Thymus (tissue), 11 donors: Measurements from ENCODE around the gene SELENOO. TPM values are rescaled to one million over a fixed set of nuclear protein-coding genes. Genes with fewer than 3 reads are reported as not detected.

Experiments
- DNase-seq, 9 donors: peaks; one replicate each; pipeline ENCODE4 v3.0.0-alpha.2; 2013; ENCODE audit warnings: low spot score in 9 of 9, low read depth in 6 of 9, missing footprints in 1 of 9
- H3K27ac ChIP-seq, 2 donors: one replicate each; pipeline ENCODE4 v1.5.1; 2013; ENCODE audit warnings: control low read depth in 1 of 2, low read depth in 1 of 2, low read length in 1 of 2, mild to moderate bottlenecking in 1 of 2, moderate library complexity in 1 of 2
- H3K27me3 ChIP-seq, 2 donors: one replicate each; pipeline ENCODE4 v1.5.1; 2013; ENCODE audit warnings: low read length in 1 of 2; ENCODE audit not compliant: control insufficient read depth in 2 of 2, insufficient read depth in 1 of 2
- H3K36me3 ChIP-seq, 2 donors: one replicate each; pipeline ENCODE4 v1.5.1; 2013; ENCODE audit warnings: low read length in 1 of 2, mild to moderate bottlenecking in 1 of 2, moderate library complexity in 1 of 2; ENCODE audit not compliant: control insufficient read depth in 2 of 2, insufficient read depth in 2 of 2
- H3K4me1 ChIP-seq, 2 donors: one replicate each; pipeline ENCODE4 v1.5.1; 2013; ENCODE audit warnings: low read length in 2 of 2; ENCODE audit not compliant: control insufficient read depth in 2 of 2, insufficient read depth in 2 of 2
- H3K4me3 ChIP-seq, 2 donors: one replicate each; pipeline ENCODE4 v1.5.1; 2013; ENCODE audit warnings: low read length in 2 of 2, control low read depth in 1 of 2, mild to moderate bottlenecking in 1 of 2
- H3K9me3 ChIP-seq, 2 donors: one replicate each; pipeline ENCODE4 v1.5.1; 2013; ENCODE audit warnings: low read length in 1 of 2, mild to moderate bottlenecking in 1 of 2; ENCODE audit not compliant: control insufficient read depth in 2 of 2, insufficient read depth in 1 of 2
- WGBS: extraction: QIAGEN DNeasy Blood & Tissue Kit; methylation state at CpG from one replicate; pipeline ENCODE4 v1.1.7; 2013; 5-methylcytosine and 5-hydroxymethylcytosine counted together
- polyA plus RNA-seq: library from polyadenylated mRNA; stranded (reverse); fragments of 200-250 nt; gene quantifications from one replicate; pipeline ENCODE4 v1.2.3, GENCODE V29; 2013
- total RNA-seq: library from RNA; stranded (reverse); fragments of 120-200 nt; gene quantifications from one replicate; pipeline ENCODE4 v1.2.4, GENCODE V29; 2013
- donor health status: healthy.

The SELENOO gene
- total and polyA plus RNA-seq, 2 donors = 17.4 to 62.1 TPM

GRCh38 chr22:50183141-50183971, 17.5 kb upstream of the SELENOO start:
- Histone ChIP-seq H3K9me3 (no peaks in the 10 kb centered on the region), H3K4me1 (peaks cover 15 to 28% of the 10 kb centered on the region in 2 donors), H3K27me3 (peaks cover 16 to 42% of the 10 kb centered on the region in 2 donors), H3K27ac (no peak overlapping the region), H3K36me3 (peaks cover 0 to under 1% of the 10 kb centered on the region in 2 donors), H3K4me3 (no peak overlapping the region)
- WGBS = 95% methylated on average over 19 of the region's 19 CpGs
- DNase-seq = no peak

GRCh38 chr22:50184004-50184901, 16.6 kb upstream of the SELENOO start:
- peaks cover 13 to 33% of the 10 kb centered on the region in 2 donors for H3K27me3 ChIP-seq
- DNase-seq = no peak
- peaks cover 0 to 4% of the 10 kb centered on the region in 2 donors for H3K36me3 ChIP-seq
- no peak overlapping the region for H3K27ac ChIP-seq
- peaks cover 16 to 37% of the 10 kb centered on the region in 2 donors for H3K4me1 ChIP-seq
- 71% methylated on average over 32 of the region's 32 CpGs for WGBS
- no peak overlapping the region for H3K4me3 ChIP-seq
- peaks cover 0 to 1% of the 10 kb centered on the region in 2 donors for H3K9me3 ChIP-seq

- Histone ChIP-seq H3K27me3 (peaks cover 13 to 26% of the 10 kb centered on the region in 2 donors), H3K27ac (no peak overlapping the region), H3K36me3 (peaks cover 0 to 4% of the 10 kb centered on the region in 2 donors), H3K4me1 (peaks cover 23 to 42% of the 10 kb centered on the region in 2 donors), H3K4me3 (peak overlapping the region; percentile 21 to 76), H3K9me3 (peaks cover 0 to 4% of the 10 kb centered on the region in 2 donors)
- DNase-seq = no peak
- 15% methylated on average over 63 of the region's 63 CpGs for WGBS
Observed at GRCh38 chr22:50184902-50185374, 15.9 kb upstream of the SELENOO start.

DNA sequence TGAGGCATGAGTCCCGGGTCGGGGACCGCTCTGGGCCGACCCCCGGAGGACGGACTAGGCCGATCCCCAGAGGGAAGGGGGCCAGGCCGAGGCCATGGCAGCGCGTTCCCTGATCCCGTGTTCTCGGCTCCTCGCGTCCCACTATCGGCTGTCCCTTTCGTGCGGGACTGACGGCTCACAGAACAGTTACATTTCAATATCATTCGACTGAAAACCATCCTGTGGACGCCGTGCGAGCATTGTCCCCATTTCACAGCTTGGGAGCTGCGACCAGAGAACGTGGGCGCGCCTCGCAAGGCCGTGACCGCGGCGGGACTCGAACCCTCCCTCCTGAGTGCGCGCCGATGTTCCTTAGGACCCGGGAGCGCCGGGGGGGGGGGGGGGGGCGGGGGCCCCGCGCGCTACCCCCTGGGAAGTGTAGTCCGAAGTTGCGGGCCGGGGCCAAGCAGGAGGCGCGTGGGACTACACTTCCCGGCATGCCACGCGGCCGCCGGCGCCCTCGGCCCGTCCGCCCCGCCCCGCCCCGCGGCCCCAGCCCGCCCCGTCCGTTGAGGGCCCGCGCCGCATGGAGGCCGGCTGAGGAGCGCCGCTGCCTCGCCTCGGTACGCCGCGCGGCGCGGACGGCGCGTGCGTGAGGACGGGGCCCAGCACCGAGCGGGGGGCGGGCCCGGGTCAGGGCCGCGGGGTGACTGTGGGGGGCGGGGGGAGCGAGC, 15.3 kb upstream of the SELENOO start, which contains the start of gene TRABD:
TSS of gene TRABD (plus strand) at position 539 of the 713 bp plus-strand sequence. CDS start 7,148 bp downstream, outside the sequence.
- DNase-seq = peak in 8 of 9 donors; percentile 55 to 92 (median 81)
- Histone ChIP-seq H3K27me3 (peaks cover 13 to 24% of the 10 kb centered on the region in 2 donors), H3K4me1 (peaks cover 24 to 44% of the 10 kb centered on the region in 2 donors), H3K9me3 (peaks cover 0 to 4% of the 10 kb centered on the region in 2 donors), H3K4me3 (peak within 1 kb of the TSS; percentile 60 to 76), H3K27ac (peak within 1 kb of the TSS; percentile 19 to 58), H3K36me3 (peaks cover 0 to 4% of the 10 kb centered on the region in 2 donors)
- 3% methylated on average over 85 of the region's 90 CpGs for WGBS

- peak in 1 of 9 donors; percentile 27 for DNase-seq
- WGBS = 2% methylated on average over 47 of the region's 47 CpGs
- Histone ChIP-seq H3K36me3 (peaks cover 0 to 4% of the 10 kb centered on the region in 2 donors), H3K27ac (peak overlapping the region; percentile 19 to 58), H3K9me3 (peaks cover 0 to 4% of the 10 kb centered on the region in 2 donors), H3K4me3 (peak overlapping the region; percentile 60 to 76), H3K27me3 (peaks cover 13 to 24% of the 10 kb centered on the region in 2 donors), H3K4me1 (peaks cover 29 to 51% of the 10 kb centered on the region in 2 donors)
Observed at GRCh38 chr22:50186181-50186714, 14.6 kb upstream of the SELENOO start.

GRCh38 chr22:50186761-50187523, 13.9 kb upstream of the SELENOO start:
- WGBS = 63% methylated on average over 26 of the region's 26 CpGs
- Histone ChIP-seq H3K36me3 (peaks cover 0 to 4% of the 10 kb centered on the region in 2 donors), H3K27ac (peak overlapping the region in 1 of 2 donors; percentile 58), H3K27me3 (peaks cover 13 to 24% of the 10 kb centered on the region in 2 donors), H3K9me3 (peaks cover 0 to 6% of the 10 kb centered on the region in 2 donors), H3K4me1 (peaks cover 36 to 58% of the 10 kb centered on the region in 2 donors), H3K4me3 (peak overlapping the region; percentile 60 to 76)
- DNase-seq = peak in 1 of 9 donors; percentile 45

DNA sequence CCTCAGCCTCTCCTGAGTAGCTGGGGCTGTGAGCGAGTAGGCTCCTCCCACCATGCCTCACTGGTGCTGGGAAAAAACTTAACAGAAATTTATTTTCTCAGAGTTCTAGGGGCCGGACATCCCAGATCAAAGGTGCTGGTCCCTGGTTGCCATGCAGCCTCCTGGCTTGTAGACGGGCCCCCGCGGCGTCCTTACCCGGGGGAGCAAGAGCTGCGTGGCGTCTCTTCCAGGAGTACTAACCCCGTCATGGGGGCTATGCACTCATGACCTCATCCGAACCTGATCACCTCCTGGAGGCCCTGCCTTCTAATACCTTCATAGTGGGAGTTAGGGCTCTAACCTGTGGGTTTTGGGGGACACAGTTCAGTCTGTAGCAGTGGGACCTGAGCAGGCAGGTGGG, 12.5 kb upstream of the SELENOO start:
- Histone ChIP-seq H3K27ac (no peak overlapping the region), H3K4me3 (no peak overlapping the region), H3K9me3 (peaks cover 0 to 8% of the 10 kb centered on the region in 2 donors), H3K4me1 (peaks cover 50 to 72% of the 10 kb centered on the region in 2 donors), H3K27me3 (peaks cover 13 to 21% of the 10 kb centered on the region in 2 donors), H3K36me3 (peaks cover 6 to 7% of the 10 kb centered on the region in 2 donors)
- no peak for DNase-seq
- WGBS = 98% methylated on average over 11 of the region's 11 CpGs
